Lung microvascular endothelial cell (primary cell): ENCODE results near the gene ADGRG1. TPM values are rescaled to one million over a fixed set of nuclear protein-coding genes. Genes with fewer than 3 reads are reported as not detected.

ENCODE experiments used
- DNase-seq, 2 donors: peaks; one replicate each; pipeline versions ENCODE4 v3.0.0 to v3.0.0-alpha.2; 2010; ENCODE audit warnings: low read depth in 2 of 2
- total RNA-seq: library from RNA; depleted of rRNA; stranded (reverse); fragments of >200 nt; gene quantifications from 2 replicates; pipeline ENCODE4 v1.2.1, GENCODE V29; 2014

ADGRG1 gene
- total RNA-seq, 1 donor from 2014 or later = 1.4 TPM

- peak; percentile 82 to 91 for DNase-seq
These were observed 20.4 kb downstream of the ADGRG1 start for GRCh38 chr16:57648581-57649442.

DNA sequence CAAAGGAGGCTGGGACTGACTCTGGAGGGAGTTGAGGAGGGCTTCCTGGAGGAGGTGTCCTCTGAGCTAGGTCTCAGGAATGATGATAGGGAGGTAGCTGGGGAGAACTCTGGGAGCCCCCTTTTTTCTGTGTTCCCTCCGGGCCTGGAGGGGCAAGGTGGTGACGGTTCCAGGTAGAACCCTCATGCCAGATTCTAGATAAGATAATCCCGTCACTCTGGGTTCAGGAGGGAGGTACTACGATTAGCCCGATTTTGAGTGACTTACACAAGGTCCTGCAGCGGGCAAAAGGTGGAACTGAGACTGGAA, 21.0 kb downstream of the ADGRG1 start:
- no peak for DNase-seq

DNA sequence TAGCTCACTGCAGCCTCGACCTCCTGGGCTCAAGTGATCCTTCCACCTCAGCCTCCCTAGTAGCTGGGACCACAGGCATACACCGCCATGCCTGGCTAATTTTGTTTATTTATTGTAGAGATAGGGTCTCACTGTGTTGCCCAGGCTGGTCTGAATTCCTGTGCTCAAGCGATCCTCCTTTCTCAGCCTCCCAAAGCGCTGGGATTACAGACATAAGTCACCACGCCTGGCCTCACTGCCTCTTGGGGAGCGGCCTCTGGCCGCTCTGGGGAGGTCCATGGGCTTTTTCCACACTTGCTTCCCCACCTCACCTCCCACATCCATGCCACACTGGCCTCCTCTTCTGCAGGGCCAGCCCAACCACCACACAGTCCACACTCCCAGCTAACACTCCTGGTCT, 21.4 kb downstream of the ADGRG1 start:
- DNase-seq = no peak

- no peak for DNase-seq
These were observed 23.2 kb downstream of the ADGRG1 start for GRCh38 chr16:57651344-57652333.

- no peak for DNase-seq
These were observed 24.5 kb downstream of the ADGRG1 start for GRCh38 chr16:57652695-57653471.

GRCh38 chr16:57653936-57654335, 25.5 kb downstream of the ADGRG1 start:
- DNase-seq = peak; percentile 80 to 92

DNA sequence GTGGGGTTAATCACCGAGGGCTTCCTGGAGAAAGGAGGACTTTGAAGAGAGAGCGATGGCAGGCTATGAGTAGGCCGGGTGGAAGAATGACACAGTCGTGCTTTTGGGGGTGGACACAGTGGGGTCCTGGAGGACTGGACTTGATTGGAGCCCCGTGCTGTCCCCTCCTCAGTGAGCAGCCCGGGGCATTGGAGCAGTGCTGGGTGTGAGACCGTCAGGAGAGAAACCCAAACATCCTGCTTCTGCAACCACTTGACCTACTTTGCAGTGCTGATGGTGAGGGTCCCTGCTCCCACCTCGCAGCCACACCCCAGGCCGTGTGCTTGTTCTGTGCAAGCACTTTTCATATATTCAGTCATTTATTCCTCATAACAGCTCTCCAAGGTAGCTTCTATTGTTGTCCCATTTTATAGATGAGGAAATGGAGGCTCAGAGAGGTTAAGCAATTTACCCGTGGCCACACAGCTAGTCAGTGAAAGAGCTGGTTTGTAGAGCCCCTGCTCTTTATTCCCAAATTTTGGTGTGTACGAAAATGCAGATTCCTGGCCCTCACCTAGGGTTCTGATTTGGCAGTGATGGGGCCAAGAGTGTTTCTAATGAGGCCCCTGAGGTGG, 28.0 kb downstream of the ADGRG1 start:
- no peak for DNase-seq

GRCh38 chr16:57657228-57657627, 28.8 kb downstream of the ADGRG1 start:
- no peak for DNase-seq

DNA sequence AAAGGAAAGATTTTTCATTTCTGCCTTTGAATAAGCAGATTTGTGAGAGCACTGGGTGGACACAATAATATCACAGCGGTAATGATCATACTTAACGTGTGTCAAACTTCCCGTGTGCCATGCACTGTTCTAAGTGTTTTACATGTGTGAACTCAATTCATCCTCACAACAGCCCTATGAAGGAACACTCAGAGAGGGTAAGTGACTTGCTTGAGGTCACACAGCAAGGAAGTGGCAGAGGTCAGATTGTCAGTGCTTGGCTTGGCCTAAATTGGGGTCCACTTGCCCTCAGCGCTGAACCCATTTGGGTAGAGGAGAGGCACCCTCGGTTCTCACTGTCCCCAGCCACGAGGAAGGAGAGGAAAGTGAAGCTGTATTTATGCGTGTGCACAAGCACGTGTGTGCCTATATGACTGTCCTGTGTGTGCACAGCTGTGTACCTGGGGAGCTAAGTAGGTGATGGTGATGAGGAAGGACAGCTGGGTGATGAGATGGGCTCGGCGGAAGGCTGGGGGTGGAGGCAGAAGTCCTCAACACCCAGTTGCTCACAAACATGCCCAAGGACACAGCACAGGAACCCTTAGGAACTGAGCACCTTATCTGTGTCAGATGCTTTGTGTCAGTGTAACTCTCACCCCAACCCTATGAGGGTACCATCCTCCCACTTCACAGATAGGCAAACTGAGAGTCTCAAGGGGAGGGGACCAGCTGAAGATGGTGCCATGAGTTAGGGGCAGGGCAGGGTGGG, 29.9 kb downstream of the ADGRG1 start:
- no peak for DNase-seq

DNA sequence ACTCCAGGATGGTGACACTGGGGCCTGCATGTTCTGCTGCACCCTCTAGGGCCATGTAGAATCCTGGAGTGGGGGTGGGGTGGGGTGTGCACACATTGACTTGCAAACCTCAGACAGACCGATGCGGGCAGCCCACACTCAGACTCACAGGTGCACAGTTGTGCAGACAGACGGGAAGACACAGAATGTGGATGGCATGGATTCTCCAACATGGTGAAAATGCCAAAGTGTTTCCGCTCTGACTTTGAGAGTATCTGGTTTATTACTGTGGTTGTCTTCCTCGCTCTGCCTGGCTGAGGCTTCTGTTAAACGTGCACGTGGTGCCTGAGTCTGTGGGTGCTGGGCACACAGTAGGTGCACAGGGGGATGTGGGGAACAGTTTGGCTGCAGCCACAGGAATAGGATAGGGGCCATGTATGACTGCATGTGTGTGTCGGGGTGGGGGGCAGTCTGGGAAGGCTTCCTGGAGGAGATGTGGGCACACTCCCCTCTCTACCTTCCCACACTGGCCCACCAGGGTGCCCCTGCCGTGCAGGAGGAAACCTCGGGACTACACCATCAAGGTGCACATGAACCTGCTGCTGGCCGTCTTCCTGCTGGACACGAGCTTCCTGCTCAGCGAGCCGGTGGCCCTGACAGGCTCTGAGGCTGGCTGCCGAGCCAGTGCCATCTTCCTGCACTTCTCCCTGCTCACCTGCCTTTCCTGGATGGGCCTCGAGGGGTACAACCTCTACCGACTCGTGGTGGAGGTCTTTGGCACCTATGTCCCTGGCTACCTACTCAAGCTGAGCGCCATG, 30.6 kb downstream of the ADGRG1 start:
- no peak for DNase-seq

- DNase-seq = no peak
These were observed 32.5 kb downstream of the ADGRG1 start for GRCh38 chr16:57660715-57661463.

DNA sequence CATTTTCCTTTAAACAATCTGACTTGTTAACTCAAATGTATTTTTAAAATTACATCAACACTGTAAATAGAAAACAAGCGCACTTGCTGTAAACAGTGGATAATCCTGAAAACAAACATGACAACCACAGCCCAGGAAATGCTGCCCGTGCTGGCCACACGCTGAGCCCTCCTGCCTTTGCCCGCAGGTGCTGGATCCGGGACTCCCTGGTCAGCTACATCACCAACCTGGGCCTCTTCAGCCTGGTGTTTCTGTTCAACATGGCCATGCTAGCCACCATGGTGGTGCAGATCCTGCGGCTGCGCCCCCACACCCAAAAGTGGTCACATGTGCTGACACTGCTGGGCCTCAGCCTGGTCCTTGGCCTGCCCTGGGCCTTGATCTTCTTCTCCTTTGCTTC, 33.1 kb downstream of the ADGRG1 start:
- no peak for DNase-seq

GRCh38 chr16:57661936-57662906, 33.8 kb downstream of the ADGRG1 start:
- DNase-seq = no peak

DNA sequence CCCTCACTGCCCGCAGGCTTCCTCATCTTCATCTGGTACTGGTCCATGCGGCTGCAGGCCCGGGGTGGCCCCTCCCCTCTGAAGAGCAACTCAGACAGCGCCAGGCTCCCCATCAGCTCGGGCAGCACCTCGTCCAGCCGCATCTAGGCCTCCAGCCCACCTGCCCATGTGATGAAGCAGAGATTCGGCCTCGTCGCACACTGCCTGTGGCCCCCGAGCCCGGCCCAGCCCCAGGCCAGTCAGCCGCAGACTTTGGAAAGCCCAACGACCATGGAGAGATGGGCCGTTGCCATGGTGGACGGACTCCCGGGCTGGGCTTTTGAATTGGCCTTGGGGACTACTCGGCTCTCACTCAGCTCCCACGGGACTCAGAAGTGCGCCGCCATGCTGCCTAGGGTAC, 35.0 kb downstream of the ADGRG1 start:
- no peak for DNase-seq

GRCh38 chr16:57663917-57664661, 35.7 kb downstream of the ADGRG1 start:
- no peak for DNase-seq

DNA sequence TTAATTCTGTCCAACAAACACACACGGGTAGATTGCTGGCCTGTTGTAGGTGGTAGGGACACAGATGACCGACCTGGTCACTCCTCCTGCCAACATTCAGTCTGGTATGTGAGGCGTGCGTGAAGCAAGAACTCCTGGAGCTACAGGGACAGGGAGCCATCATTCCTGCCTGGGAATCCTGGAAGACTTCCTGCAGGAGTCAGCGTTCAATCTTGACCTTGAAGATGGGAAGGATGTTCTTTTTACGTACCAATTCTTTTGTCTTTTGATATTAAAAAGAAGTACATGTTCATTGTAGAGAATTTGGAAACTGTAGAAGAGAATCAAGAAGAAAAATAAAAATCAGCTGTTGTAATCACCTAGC, 36.2 kb downstream of the ADGRG1 start:
- DNase-seq = no peak

- DNase-seq = no peak
These were observed 37.1 kb downstream of the ADGRG1 start for GRCh38 chr16:57665541-57665940.
